NCI-H2081 treated with DMSO at 0.1 percent for 48 hours (cell line): Measurements from ENCODE around the gene GDE1.
A peak's percentile ranks its signal among the peaks of the same experiment; 100 is the strongest.
"Not testable (repeated sequence)": the region's sequence is repeated elsewhere in the genome, so short reads cannot be mapped to it uniquely, and the experiment has no call there.

ENCODE experiments used
- DNase-seq: peaks from one replicate; lab custom pipeline; 2025; lab: John Stamatoyannopoulos, UW

Gene GDE1, protein sequence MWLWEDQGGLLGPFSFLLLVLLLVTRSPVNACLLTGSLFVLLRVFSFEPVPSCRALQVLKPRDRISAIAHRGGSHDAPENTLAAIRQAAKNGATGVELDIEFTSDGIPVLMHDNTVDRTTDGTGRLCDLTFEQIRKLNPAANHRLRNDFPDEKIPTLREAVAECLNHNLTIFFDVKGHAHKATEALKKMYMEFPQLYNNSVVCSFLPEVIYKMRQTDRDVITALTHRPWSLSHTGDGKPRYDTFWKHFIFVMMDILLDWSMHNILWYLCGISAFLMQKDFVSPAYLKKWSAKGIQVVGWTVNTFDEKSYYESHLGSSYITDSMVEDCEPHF

DNA sequence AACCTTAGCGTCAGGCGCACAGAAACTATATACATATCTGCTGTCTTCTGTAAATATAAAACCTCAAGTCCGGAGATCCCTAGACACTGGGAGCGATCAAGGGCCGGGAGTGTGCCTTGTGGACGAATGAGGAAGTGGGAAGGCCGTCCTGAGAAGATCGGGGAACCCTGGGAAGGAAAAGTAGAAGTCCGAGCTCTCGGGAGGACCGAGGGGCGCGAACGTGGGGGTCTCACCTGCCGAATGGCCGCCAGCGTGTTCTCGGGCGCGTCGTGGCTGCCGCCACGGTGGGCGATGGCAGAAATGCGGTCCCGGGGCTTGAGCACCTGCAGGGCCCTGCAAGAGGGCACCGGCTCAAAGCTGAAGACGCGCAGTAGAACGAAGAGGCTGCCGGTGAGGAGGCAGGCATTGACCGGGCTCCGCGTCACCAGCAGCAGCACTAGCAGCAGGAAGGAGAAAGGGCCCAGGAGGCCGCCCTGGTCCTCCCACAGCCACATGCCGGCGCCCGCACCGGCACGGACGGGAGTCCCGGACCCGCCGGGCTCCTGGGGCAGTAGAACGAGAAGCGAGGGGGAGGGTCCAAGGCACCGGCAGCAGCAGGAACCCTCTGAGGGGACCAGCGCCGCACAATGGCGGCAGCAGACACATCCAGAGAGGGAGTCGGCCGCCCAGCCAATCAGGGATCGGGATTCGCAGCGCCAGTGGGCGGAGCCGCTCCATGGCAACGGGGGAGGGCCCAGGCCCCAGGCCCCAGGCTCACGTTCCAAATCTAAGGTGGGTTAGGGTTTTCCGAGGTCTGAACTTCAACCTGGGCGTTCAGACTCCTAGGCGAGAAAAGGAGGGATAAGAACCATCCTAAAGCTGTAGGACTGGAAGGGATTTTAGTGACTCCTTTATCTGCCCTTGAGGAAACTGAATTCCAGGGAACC, at the start of gene GDE1:
Gene GDE1, minus strand, starts transcription at position 628 of the 926 bp plus-strand sequence. Its CDS starts 134 bp downstream, at position 494.
- DNase-seq = peak; percentile 81

DNA sequence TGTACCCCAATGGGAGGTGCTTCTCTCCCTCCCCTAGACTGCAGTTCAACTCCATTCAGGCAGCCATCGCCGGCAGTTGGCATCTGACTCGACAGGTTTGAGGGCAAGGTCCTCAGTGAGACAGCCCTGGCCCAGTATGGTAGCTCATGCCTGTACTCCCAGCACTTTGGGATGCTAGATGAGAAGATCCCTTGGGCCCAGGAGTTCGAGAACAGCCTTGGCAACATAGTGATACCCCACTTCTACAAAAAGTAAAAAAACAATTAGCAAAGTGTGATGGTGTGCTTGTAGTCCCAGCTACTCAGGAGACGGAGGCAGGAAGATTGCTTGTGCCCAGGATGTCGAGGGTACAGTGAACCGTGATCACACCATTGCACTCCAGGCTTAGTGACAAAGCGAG, 45.7 kb upstream of the GDE1 start:
- no peak for DNase-seq

DNA sequence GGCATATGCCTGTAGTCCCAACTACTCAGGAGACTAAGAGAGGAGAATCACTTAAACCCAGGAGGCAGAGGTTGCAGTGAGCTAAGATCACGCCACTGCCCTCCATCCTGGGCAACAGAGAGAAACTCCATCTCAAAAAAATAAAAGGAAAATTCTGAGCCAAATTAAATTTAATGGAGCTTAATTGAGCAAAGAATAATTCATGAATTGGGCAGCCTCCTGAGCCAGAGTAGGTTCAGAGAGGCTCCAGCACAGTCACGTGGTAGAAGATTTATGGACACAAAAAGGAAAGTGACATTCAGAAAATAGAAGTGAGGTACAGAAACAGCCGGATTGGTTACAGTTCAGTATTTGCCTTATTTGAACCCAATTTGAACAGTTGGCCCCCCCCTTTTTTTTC, 44.5 kb upstream of the GDE1 start:
- no peak for DNase-seq

DNA sequence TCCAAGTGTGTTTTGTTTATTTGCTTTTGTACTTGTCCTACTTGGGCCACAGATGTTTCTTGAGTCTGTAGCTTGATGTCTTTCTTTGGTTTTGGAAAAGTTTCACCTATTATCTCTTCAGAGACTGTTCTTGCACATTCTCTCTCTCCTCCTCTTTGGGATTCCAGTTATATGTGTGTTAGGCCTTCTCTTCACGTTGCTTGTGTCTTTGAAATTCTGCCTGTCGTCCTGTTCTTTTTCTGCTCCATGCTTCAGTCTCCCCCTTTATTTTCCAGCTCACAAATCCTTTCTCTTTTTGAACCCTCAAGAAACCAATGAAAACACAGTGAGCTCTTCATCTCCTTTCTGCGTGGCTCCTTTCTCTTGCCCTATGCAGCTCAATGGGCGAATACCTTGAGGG, 41.5 kb upstream of the GDE1 start:
- no peak for DNase-seq

DNA sequence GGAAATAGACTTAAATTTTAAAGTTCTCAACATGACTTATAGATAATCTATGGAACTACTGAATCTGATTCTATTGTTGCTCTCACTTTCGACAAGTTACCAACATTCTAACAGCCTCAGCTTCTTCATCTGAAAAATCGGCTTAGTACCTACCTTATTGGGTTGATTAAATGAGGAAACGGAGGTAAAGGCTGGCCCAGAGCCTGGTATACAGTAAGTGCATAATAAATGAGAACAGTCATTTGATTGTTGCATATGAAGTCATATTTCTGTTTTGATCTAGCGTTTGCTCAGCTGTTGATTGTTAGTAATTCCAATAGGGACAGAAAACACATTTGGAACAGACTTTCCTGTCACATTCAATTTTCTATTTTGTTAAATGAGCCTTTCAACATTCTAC, 38.2 kb upstream of the GDE1 start:
- DNase-seq = no peak

DNA sequence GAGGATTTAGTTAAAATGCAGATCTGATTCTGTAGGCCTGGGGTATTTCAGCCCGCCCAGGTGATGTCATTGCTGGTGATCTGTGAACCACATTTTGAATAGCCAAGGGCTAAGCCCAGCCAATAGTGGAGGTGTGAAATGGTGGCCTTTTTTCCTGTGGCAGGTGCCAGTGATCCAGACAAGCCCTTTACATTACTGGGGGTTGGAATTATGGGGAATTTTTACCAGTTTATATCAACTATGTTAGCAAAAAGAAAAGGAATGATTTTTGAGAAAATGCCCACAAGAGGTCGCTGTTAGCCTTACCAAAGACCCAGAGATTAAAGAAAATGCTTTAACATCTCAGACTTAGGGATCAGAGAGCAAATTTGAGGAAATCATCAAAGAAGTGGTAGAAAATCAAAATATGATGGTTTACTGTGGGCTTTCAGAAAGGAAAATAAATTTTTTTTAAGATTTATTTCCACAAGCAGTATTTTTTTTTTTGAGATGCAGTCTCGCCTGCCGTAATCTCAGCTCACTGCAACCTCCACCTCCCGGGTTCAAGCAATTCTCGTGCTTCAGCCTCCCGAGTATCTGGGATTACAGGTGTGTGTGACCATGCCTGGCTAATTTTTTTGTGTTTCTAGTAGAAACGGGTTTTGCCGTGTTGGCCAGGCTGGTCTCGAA, 37.5 kb upstream of the GDE1 start:
- DNase-seq = no peak

DNA sequence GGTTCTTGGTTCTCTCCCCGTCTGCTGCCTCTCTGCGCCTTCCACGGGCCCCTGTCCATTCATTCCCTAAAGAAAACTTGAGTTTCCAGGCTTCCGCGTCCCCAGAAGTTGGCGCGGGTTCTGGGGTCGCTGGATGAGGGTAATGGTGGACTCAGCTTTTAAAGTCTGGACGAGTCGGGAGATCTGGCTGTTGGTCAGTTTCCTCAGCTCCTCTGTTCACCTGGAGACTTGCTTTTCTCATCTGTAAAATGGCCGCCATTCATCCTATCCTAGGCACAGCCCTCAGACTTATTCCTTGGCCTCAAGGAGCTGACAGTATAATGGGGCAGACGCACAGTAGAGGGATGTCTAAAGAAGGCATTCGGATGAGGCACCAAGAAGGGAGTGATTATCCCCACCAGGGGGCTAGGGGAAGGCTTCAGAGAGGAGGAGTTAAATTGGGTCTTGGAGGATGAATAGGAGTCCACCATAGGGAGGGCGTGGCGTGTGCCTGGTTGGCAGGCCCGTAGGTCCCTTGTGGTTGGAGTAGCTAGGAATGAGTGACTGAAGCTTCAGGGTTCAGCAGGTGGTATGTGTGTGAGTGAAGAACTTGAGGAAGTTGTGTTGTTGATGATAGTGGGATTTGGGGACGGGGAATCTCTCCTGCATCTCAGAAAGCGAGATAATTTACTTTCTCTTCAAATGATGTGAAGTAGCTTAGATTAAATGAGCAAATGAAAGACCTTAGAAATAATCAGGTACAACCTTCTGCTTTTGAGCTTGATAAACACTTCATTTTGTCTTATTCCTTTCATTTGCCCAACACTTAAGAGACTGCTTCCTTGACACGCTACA, 34.3 kb upstream of the GDE1 start:
- no peak for DNase-seq

DNA sequence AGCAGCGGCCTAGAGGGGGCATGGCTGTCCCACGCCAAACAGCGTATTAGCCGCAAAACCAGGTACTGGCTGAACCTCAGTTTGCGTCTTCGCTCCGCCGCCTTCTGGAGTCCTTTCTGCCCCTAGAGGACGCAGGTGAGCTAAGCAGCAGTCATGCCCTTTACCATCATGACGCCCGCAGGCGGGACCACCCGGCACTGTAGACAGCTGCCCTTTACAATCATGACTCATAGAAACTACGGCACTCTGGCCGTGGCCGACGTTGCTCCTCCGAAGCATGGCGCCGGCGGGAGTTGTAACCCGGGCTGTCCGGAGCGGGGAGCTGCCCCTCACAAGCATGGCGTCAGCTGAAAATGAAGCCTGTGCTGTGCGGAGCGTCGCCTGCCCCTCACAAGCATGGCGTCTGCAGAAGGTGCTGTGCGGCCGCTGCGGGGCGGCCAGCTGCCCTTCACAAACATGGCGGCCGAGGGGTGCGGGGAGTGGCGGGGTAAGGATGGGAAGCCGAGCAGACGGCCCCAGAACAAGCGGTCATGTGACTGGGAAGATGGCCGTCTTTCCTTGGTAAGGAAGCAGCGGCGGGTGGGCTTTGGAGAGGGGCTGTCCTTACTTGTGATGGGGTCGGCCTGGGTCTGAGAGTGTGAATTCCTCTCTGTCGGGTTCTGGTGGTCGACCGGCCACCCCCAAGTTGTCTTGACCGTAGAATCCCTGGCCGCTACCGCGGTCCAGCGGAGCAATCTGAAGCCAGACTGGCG, 33.5 kb upstream of the GDE1 start, which contains the start of gene VPS35L:
Gene VPS35L, plus strand, starts transcription at position 518 of the 752 bp plus-strand sequence. Its CDS starts 27 bp downstream, at position 545.
- DNase-seq = peak; percentile 69

DNA sequence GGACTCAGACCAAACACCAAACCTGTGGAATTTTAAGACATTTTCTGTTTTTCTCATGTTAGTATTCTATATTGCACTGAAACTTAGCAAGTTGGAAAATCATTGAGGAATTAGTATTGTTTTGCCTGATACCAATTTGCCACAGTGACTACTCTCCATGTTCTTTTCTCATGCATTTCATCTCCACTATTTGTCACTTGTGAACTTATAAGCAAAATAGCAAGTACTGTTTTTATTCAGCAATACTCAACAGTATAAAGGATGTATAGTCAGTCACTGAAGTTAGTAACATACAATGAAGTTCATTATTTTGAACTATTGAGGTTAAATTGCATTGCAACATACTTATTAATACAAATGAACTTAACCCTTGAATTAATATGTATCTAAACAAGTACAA, 27.8 kb upstream of the GDE1 start:
- DNase-seq = no peak

DNA sequence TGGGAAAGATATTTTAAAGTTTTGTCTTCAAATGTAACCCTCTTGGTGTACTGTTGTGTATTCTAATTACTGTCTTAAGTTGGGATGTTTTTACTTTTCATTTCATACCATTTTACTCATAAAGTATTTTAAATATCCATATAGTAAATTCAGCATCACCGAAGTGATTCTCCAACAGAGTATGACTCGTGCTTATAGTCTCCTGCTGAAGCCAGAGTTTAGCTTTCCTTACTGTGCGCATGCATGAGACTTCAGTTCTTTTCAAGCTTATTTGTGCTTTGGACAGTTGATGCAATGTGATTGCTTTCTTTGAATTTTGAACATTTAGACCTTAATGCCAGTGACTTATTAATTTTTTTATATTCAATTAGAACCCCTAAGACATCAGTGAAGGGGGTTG, 26.2 kb upstream of the GDE1 start:
- DNase-seq = no peak

DNA sequence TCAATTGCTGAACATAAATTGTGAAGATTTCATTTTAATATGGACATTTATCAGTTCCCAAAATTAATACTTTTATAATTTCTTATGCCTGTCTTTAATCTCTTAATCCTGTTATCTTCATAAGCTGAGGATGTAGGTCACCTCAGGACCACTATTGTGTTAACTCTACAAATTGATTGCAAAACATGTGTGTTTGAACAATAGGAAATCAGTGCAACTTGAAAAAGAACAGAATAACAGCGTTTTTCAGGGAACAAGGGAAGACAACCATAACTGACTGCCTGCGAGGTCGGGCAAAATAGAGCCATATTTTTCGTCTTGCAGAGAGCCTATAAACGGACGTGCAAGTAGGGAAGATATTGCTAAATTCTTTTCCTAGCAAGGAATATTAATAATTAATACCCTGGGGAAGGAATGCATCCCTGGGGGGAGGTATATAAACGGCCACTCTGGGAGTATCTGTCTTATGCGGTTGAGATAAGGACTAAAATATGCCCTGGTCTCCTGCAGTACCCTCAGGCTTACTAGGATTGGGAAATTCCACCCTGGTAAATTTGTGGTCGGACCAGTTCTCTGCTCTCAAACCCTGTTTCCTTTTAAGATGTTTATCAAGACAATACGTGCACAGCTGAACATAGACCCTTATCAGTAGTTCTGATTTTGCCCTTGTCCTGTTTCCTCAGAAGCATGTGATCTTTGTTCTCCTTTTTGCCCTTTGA, 21.5 kb upstream of the GDE1 start:
- not testable (repeated sequence) for DNase-seq

DNA sequence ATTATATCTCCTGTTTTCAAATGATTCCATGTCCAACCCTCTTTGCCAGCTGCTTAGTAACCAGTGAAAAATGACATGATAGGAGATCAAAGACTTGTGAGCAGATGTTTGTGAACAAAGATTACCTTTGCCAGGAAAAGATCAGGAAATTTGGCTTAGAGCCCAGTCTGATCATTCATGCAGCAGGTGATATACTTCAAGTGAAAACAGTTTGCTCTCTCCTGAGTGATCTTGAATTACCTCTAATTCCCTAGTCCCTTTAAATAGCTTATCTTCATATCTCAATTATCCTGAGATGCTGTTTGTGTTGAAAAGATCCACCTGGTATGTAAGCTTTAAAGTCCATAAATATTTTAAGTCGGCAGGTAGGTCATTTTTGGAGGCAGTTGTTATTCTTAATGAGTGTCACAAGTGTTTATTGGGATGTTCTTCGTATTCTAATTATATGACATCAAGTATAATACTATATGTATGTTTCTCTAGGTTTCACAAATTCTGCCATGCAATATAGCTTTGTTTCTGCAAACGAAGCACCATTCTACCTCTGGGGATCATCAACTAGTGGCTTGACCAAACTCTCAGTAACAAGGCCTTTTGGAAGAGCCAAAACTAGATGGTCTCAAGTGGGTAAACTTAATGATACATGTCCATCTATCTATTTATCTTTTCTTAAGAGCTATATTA, 20.4 kb upstream of the GDE1 start:
- DNase-seq = peak; percentile 87

DNA sequence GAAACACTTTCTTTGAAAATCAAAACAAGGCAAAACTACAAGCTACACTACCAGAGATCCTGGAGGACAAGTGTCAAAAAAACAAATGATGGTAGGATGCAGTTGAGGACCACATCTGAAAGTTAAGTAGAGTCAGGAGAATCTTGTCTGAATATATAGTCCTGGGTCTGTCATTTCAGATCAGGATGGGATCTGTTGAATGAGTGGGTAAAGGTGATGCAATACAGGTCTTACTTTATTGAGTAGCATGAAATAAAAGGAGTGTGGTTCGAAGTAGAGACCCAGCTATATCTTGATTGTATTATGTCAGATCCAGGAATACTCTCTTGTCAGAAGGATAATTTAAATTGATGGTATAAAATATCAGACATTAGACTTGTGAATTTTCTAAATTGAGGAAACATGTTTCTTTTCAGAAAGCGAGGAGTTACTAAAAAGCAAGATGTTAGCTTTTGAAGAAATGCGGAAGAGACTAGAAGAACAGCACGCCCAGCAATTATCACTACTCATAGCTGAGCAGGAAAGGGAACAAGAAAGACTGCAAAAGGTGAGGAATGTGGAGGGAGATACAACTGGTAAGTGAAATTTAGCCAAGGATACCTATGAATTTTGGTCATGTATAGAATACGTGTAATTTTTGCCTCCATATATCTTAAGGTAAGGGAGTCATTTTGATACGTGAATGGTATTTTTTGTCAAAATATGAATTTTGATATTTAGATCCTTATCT, 18.5 kb upstream of the GDE1 start:
- no peak for DNase-seq

DNA sequence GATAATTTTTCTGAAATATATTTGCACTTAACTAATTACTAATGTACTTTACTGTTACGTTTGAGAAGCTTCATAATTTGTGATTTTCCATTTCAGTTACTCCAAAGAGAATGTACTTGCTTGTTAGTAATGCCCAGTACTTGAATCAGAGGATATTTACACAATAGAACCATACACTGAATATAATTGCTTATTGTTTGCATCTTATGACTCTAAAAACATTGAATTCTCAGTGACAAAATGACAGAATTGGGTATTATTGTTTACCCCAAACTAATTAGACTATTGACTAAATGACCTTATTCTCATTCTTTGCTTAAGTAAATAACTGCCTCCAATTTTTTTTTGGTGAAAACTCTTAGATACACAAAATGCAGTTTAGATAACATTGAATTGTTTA, 10.7 kb upstream of the GDE1 start:
- no peak for DNase-seq

DNA sequence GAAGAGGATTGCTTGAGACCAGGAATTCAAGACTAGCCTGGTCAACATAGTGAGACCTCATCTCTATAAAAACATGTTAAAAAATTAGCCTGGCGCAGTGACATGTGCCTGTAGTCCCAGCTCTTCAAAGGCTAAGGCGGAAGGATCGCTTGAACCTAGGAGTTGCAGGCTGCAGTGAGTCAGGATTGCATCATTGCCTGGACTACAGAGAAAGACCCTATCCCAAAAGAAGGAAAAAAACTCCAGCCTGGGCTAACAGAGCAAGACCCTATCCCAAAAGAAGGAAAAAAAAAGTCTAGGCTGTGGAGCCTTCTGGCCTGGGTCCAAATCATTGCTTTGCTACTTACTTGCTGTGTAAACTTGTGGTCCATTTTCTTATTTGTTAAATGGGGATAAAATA, 6.8 kb upstream of the GDE1 start:
- no peak for DNase-seq

DNA sequence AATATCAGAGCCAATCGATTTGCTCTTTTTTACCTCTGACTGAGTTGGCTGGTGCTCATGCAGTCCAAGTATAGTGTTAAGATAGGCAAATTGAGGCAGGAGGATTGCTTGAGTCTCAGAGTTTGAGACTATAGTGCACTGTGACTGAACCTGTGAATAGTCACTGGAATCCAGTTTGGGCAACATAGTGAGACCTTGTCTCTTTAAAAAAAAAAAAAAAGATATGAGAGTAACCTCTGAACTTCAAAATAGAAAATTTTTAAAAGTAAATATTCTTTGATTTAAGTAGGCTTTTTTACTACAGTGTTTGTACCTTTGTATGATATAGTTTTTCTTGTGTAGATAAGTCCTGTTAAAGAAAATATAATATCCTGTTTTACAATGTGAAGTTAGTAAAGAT, 5.3 kb upstream of the GDE1 start:
- DNase-seq = no peak

DNA sequence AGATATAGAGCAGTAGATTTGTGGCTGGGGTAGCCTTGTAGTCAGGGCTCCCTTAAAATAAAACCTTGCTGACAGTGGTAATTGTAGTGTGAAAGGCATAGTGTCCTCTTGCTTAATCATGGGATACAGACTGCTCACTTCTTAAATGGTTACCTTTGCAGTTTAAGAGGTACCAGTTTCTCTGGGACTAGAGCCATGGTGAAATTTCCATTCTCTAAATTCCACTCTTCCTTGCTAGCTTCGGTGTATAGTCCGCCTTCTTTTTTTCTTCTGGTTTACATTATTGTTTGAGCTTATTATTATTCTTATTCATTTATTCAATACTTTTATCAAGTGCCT, 3.5 kb upstream of the GDE1 start:
- no peak for DNase-seq

DNA sequence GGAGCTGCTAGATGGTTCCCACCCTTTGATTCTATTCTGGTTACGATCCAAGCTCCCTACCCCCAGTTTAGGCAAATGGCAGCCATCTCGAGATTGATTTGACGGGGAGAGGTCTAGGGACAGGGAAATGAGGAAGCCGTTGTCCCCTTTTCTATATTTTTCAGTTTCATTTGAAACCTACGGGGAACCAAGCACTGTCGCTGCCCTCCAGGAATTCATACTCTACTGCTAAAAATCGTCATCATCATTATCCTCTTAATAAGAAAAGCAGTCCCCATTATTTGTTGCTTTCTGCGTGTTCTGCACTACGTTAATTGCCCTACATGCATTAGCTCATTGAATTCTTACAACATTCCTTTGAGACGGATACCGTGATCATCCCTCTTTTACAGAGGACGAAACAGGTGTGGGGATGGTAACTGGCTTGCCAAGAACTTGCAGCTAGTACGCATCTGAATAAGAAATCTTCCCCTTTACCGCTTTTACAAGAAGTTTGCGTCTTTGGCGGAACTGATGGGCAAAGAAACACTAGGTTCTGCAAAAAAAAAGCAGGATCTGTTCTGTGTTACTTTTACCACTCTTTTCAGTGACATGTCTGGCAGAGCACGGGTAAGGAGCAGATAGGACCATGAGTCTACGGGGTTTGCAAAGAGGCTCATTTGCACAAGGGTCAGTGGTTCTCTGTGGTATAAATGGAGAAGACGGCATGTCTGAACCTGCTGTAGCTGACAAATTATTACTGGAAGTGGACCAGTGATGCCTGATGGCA, 2.9 kb upstream of the GDE1 start:
- DNase-seq = no peak

DNA sequence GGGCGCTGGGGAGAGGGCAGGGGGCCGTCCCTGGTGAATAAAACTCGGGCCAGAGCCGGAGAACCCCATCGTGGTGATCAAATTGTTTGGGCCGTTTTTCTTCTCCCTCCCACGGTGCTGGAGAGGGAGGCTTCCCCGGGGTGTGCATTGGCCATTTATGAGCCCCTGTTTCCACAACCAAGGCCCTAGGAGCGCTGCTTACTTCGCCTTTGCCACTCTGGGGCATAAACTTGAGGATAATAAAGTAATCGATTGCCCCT, 2.4 kb upstream of the GDE1 start:
- DNase-seq = no peak
